Esophagus muscularis mucosa (tissue), 4 donors: ENCODE measurements around the gene RNF144A. TPM values are rescaled to one million over a fixed set of nuclear protein-coding genes. Genes with fewer than 3 reads are reported as not detected.

Experiments used
- DNase-seq: peaks from one replicate; pipeline ENCODE4 v3.0.0-alpha.2; 2017; ENCODE audit errors: extremely low spot score
- H3K27ac ChIP-seq, 4 donors: fragments of 200-600 bp; sonication (generic); replicated peaks in 1 of 4; 1 replicate in 3 of 4; 2 replicates in 1 of 4; pipeline ENCODE4 v1.5.1; 2016 to 2019; ENCODE audit warnings: mild to moderate bottlenecking in 1 of 4
- H3K27me3 ChIP-seq, 4 donors: fragments of 200-600 bp; sonication (generic); one replicate each; pipeline versions ENCODE4 v1.5.1 to v1.6.0; 2016 to 2019
- H3K36me3 ChIP-seq, 4 donors: fragments of 200-600 bp; sonication (generic); one replicate each; pipeline ENCODE4 v1.5.1; 2016 to 2019
- H3K4me1 ChIP-seq, 4 donors: fragments of 200-600 bp; sonication (generic); one replicate each; pipeline ENCODE4 v1.5.1; 2016 to 2019
- H3K4me3 ChIP-seq, 4 donors: fragments of 200-600 bp; sonication (generic); 1 replicate in 2 of 4; 2 replicates in 2 of 4; pipeline ENCODE4 v1.5.1; 2016 to 2019; ENCODE audit warnings: mild to moderate bottlenecking in 4 of 4, moderate library complexity in 1 of 4
- H3K9me3 ChIP-seq, 4 donors: fragments of 200-600 bp; sonication (generic); 1 replicate in 3 of 4; 2 replicates in 1 of 4; pipeline ENCODE4 v1.5.1; 2016 to 2019
- CTCF ChIP-seq, 3 experiments: fragments of 200-600 bp in 2 of 3; fragments of 450-650 bp in 1 of 3; sonication (generic) in 2 of 3; IDR thresholded peaks; one replicate each; pipeline ENCODE4 v1.5.1; 2017 to 2019; ENCODE audit warnings: antibody characterized with exemption in 3 of 3, mild to moderate bottlenecking in 2 of 3, moderate library complexity in 1 of 3
- EP300 ChIP-seq: sonication (generic); formaldehyde crosslinking; IDR thresholded peaks from one replicate; pipeline ENCODE4 v1.6.1; 2017; ENCODE audit warnings: antibody characterized with exemption
- POLR2A ChIP-seq: fragments of 450-650 bp; IDR thresholded peaks from one replicate; pipeline ENCODE4 v1.6.1; 2017; ENCODE audit warnings: antibody characterized with exemption, moderate library complexity, mild to moderate bottlenecking, low read depth
- POLR2AphosphoS5 ChIP-seq, 2 donors: sonication (generic); formaldehyde crosslinking; IDR thresholded peaks; one replicate each; pipeline ENCODE4 v1.6.1; 2017; ENCODE audit warnings: antibody characterized with exemption in 2 of 2
- WGBS: methylation state at CpG from one replicate; pipeline ENCODE4 v1.1.5; 2018; 5-methylcytosine and 5-hydroxymethylcytosine counted together
- intact Hi-C: fragments of 100-400 bp; cut with DNase I; formaldehyde crosslinking; loops from one replicate; pipeline ENCODE4 v1.15.1; 2023
- total RNA-seq, 4 donors: library from RNA; depleted of rRNA; stranded (reverse); fragments of >200 nt; gene quantifications; one replicate each; pipeline versions ENCODE4 v1.1.0 to v1.2.1, GENCODE V29; 2016

The RNF144A gene
- total RNA-seq, 4 donors from 2014 or later: 5.4 to 10.8 (median 8.8) TPM

GRCh38 chr2:7052404-7052803, 135.2 kb downstream of the RNF144A start:
- 70% methylated on average over 3 of the region's 3 CpGs for WGBS
- Histone ChIP-seq H3K9me3 (no peaks in the 10 kb centered on the region), H3K4me3 (no peak overlapping the region), H3K4me1 (no peaks in the 10 kb centered on the region), H3K36me3 (no peaks in the 10 kb centered on the region), H3K27me3 (peaks cover 0 to 19% (median 0%) of the 10 kb centered on the region in 4 donors), H3K27ac (no peak overlapping the region)
- intact Hi-C loops: no loop called here
- no peak for DNase-seq
- no peak for TF ChIP-seq POLR2AphosphoS5 (IDR thresholded peaks at IDR 0.05)
- no peak for TF ChIP-seq EP300
- no peak for TF ChIP-seq POLR2A
- TF ChIP-seq CTCF (IDR thresholded peaks at IDR 0.05): no peak

GRCh38 chr2:7053650-7054265, 136.5 kb downstream of the RNF144A start:
- H3K4me3 ChIP-seq: no peak overlapping the region
- TF ChIP-seq CTCF (IDR thresholded peaks at IDR 0.05) (no peak), EP300 (no peak), POLR2A (no peak), POLR2AphosphoS5 (IDR thresholded peaks at IDR 0.05) (no peak)
- no peaks in the 10 kb centered on the region for H3K36me3 ChIP-seq
- H3K27ac ChIP-seq: no peak overlapping the region
- no peak for DNase-seq
- 84% methylated on average over 5 of the region's 6 CpGs for WGBS
- H3K27me3 ChIP-seq: peaks cover 0 to 19% (median 0%) of the 10 kb centered on the region in 4 donors
- intact Hi-C loops: no loop called here
- H3K9me3 ChIP-seq: no peaks in the 10 kb centered on the region
- H3K4me1 ChIP-seq: no peaks in the 10 kb centered on the region

- peaks cover 0 to 25% (median 21%) of the 10 kb centered on the region in 4 donors for H3K4me1 ChIP-seq
- no peak overlapping the region for H3K4me3 ChIP-seq
- no peaks in the 10 kb centered on the region for H3K36me3 ChIP-seq
- WGBS: 75% methylated on average over 4 of the region's 4 CpGs
- H3K27ac ChIP-seq: no peak overlapping the region
- TF ChIP-seq CTCF (IDR thresholded peaks at IDR 0.05) (no peak), POLR2A (no peak), EP300 (no peak), POLR2AphosphoS5 (IDR thresholded peaks at IDR 0.05) (no peak)
- intact Hi-C loops: no loop called here
- no peaks in the 10 kb centered on the region for H3K9me3 ChIP-seq
- DNase-seq: no peak
- no peaks in the 10 kb centered on the region for H3K27me3 ChIP-seq
Measured at GRCh38 chr2:7057865-7058400, 140.7 kb downstream of the RNF144A start.

- Histone ChIP-seq H3K4me3 (no peak overlapping the region), H3K9me3 (no peaks in the 10 kb centered on the region), H3K4me1 (peaks cover 0 to 25% (median 21%) of the 10 kb centered on the region in 4 donors), H3K36me3 (no peaks in the 10 kb centered on the region), H3K27me3 (no peaks in the 10 kb centered on the region), H3K27ac (no peak overlapping the region)
- intact Hi-C loops: no loop called here
- TF ChIP-seq CTCF (IDR thresholded peaks at IDR 0.05): no peak
- no peak for TF ChIP-seq POLR2A
- no peak for TF ChIP-seq POLR2AphosphoS5 (IDR thresholded peaks at IDR 0.05)
- TF ChIP-seq EP300: no peak
- 20% methylated on average over 2 of the region's 2 CpGs for WGBS
- no peak for DNase-seq
Measured at GRCh38 chr2:7060156-7060555, 142.9 kb downstream of the RNF144A start.
